Frontal cortex (tissue), 4 donors: ENCODE results near the gene MFAP3L. TPM values are rescaled to one million over a fixed set of nuclear protein-coding genes. Genes with fewer than 3 reads are reported as not detected.

Experiments used
- DNase-seq, 2 donors: peaks; one replicate each; pipeline ENCODE4 v3.0.0; 2012; ENCODE audit warnings: low spot score in 2 of 2
- FAIRE-seq: peaks from 2 replicates; lab custom pipeline; 2012; peaks lifted over from hg19 to GRCh38; lab: Jason Lieb, UNC
- total RNA-seq: library from RNA; depleted of rRNA; stranded (reverse); fragments of >200 nt; gene quantifications from one replicate; pipeline ENCODE4 v1.2.3, GENCODE V29; 2014
- donor health status: control.
- donor health status: control.
- donor health status: control.

The MFAP3L gene
- total RNA-seq, 1 donor from 2014 or later = 8.2 TPM

- FAIRE-seq = no peak
- no peak for DNase-seq
These were observed 29.6 kb downstream of the MFAP3L start for GRCh38 chr4:169996379-169997240.

GRCh38 chr4:169993531-169993930, 32.7 kb downstream of the MFAP3L start:
- DNase-seq (peak in 1 of 2 donors; percentile 30), FAIRE-seq (no peak)

DNA sequence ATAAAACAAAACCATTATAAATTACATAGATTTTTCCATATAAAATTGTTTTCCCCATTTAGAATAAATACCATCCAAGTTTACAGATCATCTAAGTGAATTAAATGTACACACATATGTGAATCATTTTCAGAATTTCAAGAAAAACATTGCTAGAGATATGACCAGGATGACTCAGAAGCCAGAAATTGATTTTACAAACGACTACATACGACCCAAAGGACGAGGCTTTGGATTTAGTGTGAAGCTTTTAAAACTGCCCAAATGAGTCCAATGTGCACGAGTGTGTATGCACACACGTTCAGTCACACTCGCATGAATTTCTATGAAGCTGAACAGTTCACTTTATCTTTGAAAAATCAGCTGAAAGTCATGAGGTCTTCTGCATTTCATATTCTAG, 37.9 kb downstream of the MFAP3L start:
- no peak for FAIRE-seq
- no peak for DNase-seq

- DNase-seq = no peak
- FAIRE-seq = no peak
These were observed 38.6 kb downstream of the MFAP3L start for GRCh38 chr4:169987327-169988228.

GRCh38 chr4:169986369-169986768, 39.8 kb downstream of the MFAP3L start:
- no peak for FAIRE-seq
- DNase-seq = no peak

GRCh38 chr4:169985881-169986280, 40.3 kb downstream of the MFAP3L start:
- no peak for FAIRE-seq
- no peak for DNase-seq

- DNase-seq = no peak
- FAIRE-seq = no peak
These were observed 41.5 kb downstream of the MFAP3L start for GRCh38 chr4:169984745-169985144.

- no peak for DNase-seq
- no peak for FAIRE-seq
These were observed 42.0 kb downstream of the MFAP3L start for GRCh38 chr4:169984173-169984572.

- FAIRE-seq = no peak
- no peak for DNase-seq
These were observed 49.2 kb downstream of the MFAP3L start for GRCh38 chr4:169976951-169977350.

DNA sequence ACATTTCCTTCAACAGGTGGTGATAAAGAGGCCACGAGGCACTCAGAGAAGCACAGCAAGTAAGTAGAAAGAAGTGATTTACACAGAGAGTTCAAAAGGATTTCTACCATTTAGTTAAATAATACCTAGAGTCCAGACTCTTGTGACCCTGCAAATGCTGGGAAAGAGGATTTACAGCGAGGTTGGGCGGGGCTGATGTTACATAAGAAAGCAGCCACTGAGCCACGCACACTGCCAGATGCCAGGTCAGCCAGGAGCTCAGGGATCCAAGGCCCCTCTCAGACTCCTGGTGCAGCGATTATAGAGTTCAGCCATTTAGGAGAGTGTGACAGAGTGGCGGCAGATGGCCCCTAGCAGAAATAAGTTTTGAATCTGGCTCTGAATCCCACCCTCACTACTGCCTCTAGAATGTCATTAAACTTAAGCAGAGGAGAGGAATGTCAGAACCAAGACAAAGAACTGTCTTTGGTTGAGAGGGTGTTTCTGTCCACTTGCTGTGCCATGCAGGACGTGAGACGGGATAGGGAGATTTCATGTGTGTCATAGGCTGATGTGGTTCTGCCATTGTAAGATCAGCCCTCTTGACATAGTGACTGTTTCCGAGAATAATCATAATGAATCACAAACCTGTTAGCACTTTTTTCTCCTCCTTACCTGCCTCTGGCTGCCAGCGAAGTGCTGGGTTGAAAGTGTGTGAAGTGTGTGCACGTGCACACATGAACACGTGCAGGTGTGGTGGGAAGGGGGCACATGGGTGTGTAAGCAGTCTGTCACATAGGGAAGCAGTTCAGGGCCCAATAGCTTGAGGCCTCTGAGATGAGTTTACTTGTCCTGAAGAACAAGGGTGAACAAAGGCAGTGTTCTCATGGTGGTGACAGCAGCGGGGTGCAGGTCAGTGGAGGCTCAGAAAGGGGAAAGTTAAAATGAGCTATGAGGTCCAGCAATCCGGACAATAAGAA, 50.1 kb downstream of the MFAP3L start:
- DNase-seq (no peak), FAIRE-seq (no peak)

GRCh38 chr4:169975131-169975837, 50.9 kb downstream of the MFAP3L start:
- FAIRE-seq (no peak), DNase-seq (no peak)

DNA sequence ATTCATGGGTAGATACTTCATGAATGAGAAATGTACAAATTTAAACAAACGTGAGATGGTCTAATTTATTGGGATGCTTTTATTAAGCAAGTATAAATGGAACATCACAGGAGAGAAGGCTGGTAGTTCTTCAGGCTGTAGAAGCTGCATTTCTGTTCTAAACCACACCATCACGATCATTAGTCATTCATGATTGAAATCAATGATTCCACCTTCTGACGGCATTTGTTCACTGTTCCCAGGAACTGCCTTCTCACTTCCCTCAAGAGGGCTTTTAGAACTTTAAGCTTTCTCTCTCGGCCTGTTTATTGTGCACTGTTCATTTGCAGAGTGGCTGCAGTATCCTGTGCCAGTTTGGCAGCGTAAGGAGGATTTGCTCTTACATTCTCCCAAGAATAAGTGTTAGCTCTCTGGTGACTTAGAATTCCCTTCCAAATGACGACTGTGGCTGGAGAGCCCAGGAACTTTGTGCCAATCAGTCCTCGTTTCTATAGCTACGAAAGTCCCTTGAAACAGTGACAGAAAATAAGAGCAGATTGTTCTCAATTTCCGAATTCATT, 54.7 kb downstream of the MFAP3L start:
- FAIRE-seq (no peak), DNase-seq (peak; percentile 9 to 30)

DNA sequence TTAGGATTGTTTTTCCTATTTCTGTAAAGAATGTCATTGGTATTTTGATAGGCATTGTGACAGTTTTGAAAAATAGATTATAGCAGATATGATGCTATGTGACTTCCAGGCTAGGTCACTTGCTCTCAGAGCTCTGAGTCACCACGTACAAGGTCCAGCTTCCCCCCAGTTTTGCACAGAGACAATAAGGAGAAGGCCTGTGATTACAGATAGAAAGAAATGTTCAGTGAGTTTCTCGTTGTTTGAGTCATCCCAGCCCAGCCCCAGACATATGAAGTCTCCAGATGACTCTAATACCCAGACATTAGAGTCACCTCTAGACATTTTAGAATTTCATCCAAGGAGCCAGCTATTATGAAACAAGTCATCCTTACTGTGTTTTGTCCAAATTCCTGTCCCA, 57.2 kb downstream of the MFAP3L start:
- FAIRE-seq = no peak

DNA sequence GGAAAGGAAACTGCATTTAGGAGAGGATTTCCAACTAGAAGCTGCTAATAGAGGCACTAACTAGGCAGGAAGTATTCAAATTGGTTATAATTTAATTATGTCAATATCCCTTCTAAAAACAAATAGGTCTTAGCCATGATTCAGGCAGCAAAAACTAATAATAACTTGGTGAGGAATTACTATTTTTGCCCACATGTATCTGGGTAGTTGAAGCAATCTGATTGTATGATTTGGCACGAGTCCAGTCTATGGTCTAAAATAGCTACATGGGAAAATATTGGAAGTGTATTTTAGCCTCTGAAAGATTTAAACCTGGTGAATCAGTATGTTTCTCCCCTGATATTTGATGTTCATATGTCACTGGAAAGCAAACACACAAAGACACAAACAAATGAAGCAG, 62.2 kb downstream of the MFAP3L start:
- no peak for FAIRE-seq
- DNase-seq = no peak

More for the DNA sequence above, 57.2 kb downstream of the MFAP3L start:
- no peak for DNase-seq

DNA sequence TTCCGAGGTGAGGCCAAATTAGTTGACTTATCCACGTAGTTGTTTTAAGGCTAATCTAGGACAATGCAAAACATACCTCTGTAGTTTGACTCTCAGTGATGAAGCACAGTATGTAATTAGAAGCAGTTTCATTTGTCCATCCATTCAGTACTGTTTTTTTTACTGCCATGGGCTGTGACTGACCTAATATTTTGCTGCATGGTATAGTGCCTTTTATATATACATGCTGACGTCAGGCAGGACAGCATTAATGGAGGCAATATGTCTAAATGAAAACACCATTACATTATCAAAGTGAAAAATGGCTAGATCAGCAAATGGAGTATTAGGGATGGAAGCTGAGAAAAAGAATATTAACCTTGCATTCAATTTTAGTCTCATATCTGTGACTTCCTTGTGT, 66.9 kb downstream of the MFAP3L start:
- FAIRE-seq (no peak), DNase-seq (no peak)

DNA sequence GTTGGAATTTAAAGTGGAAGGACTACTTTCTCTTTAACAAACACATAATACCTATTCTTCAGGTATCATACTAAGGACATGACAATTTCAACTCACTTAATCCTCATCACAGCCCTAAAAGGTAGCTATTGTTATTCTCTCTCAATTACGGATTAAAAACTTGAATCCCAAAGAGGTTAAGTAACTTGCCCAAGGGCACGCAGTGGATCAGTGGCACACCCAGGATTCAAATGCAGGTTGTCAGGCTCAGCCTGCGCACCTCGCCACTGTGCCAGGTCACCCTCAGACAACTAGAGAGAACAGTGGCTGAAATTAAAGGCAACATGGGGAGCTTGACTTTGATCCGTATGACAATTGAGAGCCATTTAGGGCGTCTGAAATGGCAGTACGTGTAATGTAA, 67.6 kb downstream of the MFAP3L start:
- no peak for DNase-seq

DNA sequence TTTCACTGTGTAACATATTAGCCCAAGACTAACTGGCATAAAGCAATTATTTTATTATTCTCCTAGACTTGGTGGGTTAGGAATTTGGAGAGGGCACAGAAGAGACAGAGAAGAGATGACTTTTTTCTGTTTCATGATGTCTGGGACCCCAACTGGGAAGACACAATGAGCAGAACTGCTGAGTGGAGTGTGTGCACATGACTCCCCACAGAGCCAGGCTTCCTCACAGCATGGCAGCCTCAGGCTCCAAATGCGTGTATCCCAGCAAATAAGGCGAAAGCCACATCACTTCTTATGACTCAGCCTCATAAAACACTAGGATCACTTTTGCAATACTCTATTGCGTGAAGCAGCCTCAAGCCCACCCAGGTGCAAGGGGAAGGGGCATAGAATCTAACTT, 68.4 kb downstream of the MFAP3L start:
- DNase-seq (no peak), FAIRE-seq (no peak)

More for the DNA sequence above, 67.6 kb downstream of the MFAP3L start:
- FAIRE-seq = no peak

- FAIRE-seq (no peak), DNase-seq (no peak)
These were observed 69.9 kb downstream of the MFAP3L start for GRCh38 chr4:169956091-169956843.
